Stomach (tissue), 9 donors: Measurements from ENCODE around the gene MAST3. TPM values are rescaled to one million over a fixed set of nuclear protein-coding genes. Genes with fewer than 3 reads are reported as not detected.

Source experiments
- DNase-seq, 2 donors: peaks; one replicate each; pipeline versions ENCODE4 v3.0.0 to v3.0.0-alpha.2; 2013 to 2019
- H3K27ac ChIP-seq, 5 donors: fragments of 200-600 bp in 4 of 5; sonication (generic) in 4 of 5; one replicate each; pipeline ENCODE4 v1.5.1; 2013 to 2019; ENCODE audit warnings: mild to moderate bottlenecking in 1 of 5, moderate library complexity in 1 of 5
- H3K27me3 ChIP-seq, 3 donors: fragments of 200-600 bp; sonication (generic); one replicate each; pipeline ENCODE4 v1.5.1; 2017 to 2019; ENCODE audit warnings: mixed run types in 1 of 3
- H3K36me3 ChIP-seq, 4 donors: fragments of 200-600 bp; sonication (generic); 1 replicate in 3 of 4; 2 replicates in 1 of 4; pipeline ENCODE4 v1.5.1; 2016 to 2019
- H3K4me1 ChIP-seq, 4 donors: fragments of 200-600 bp; sonication (generic); one replicate each; pipeline ENCODE4 v1.5.1; 2016 to 2019
- H3K4me3 ChIP-seq, 4 donors: fragments of 200-600 bp; sonication (generic) in 3 of 4; one replicate each; pipeline ENCODE4 v1.5.1; 2016 to 2019; ENCODE audit warnings: mild to moderate bottlenecking in 1 of 4
- H3K9me3 ChIP-seq, 4 donors: fragments of 200-600 bp; sonication (generic); one replicate each; pipeline ENCODE4 v1.5.1; 2016 to 2019
- EP300 ChIP-seq: sonication (generic); formaldehyde crosslinking; IDR thresholded peaks from one replicate; pipeline ENCODE4 v1.6.1; 2017; ENCODE audit warnings: antibody characterized with exemption
- POLR2A ChIP-seq, 4 donors: fragments of 450-650 bp; IDR thresholded peaks; one replicate each; pipeline ENCODE4 v1.6.1; 2016; ENCODE audit warnings: antibody characterized with exemption in 4 of 4, control low read depth in 2 of 4, mild to moderate bottlenecking in 1 of 4, moderate library complexity in 1 of 4
- POLR2AphosphoS5 ChIP-seq, 3 donors: sonication (generic); formaldehyde crosslinking; IDR thresholded peaks; one replicate each; pipeline ENCODE4 v1.6.1; 2016; ENCODE audit warnings: antibody characterized with exemption in 3 of 3
- WGBS, 5 donors: extraction: QIAGEN DNeasy Blood & Tissue Kit in 3 of 5; methylation state at CpG; one replicate each; pipeline versions ENCODE4 v1.1.5 to v1.1.7; 2013 to 2018; 5-methylcytosine and 5-hydroxymethylcytosine counted together
- intact Hi-C: fragments of 100-400 bp; cut with DNase I; formaldehyde crosslinking; loops from one replicate; pipeline ENCODE4 v1.15.1; 2023; ENCODE audit warnings: low total_unique reads
- polyA plus RNA-seq, 3 donors: library from polyadenylated mRNA; stranded (reverse); fragments of 200-250 nt; gene quantifications; one replicate each; pipeline ENCODE4 v1.2.3, GENCODE V29; 2013
- total RNA-seq, 5 donors: library from RNA; depleted of rRNA; stranded (reverse); fragments of >200 nt; gene quantifications; one replicate each; pipeline versions ENCODE4 v1.1.0 to v1.2.3, GENCODE V29; 2014 to 2016
- TF ChIP-seq, protein P1 (sequence below), 7 experiments: fragments of 450-650 bp in 4 of 7; fragments of 200-600 bp in 3 of 7; sonication (generic) in 3 of 7; IDR thresholded peaks; one replicate each; pipeline ENCODE4 v1.5.1; 2016 to 2019; ENCODE audit warnings: antibody characterized with exemption in 7 of 7, control low read depth in 2 of 7, mild to moderate bottlenecking in 1 of 7
- donor health status: healthy with polysubstance abuse.
- donor health status: Bipolar disorder and iron deficiency.
- donor health status: healthy.

Gene MAST3
- total and polyA plus RNA-seq, 8 donors: 1.7 to 29.0 (median 6.9) TPM

- Histone ChIP-seq H3K27ac (no peak overlapping the region), H3K9me3 (no peaks in the 10 kb centered on the region), H3K36me3 (peaks cover 30 to 96% (median 93%) of the 10 kb centered on the region in 4 donors), H3K27me3 (no peaks in the 10 kb centered on the region), H3K4me1 (peaks cover 0 to 5% (median 0%) of the 10 kb centered on the region in 4 donors), H3K4me3 (no peak overlapping the region)
- intact Hi-C loops: no loop called here
- 92 to 99% (median 96%) methylated on average over 12 of the region's 12 CpGs for WGBS, 5 donors
- DNase-seq: no peak
- TF ChIP-seq POLR2AphosphoS5 (IDR thresholded peaks at IDR 0.05) (no peak), EP300 (no peak), POLR2A (IDR thresholded peaks at IDR 0.05) (no peak)
- TF ChIP-seq, protein P1, sequence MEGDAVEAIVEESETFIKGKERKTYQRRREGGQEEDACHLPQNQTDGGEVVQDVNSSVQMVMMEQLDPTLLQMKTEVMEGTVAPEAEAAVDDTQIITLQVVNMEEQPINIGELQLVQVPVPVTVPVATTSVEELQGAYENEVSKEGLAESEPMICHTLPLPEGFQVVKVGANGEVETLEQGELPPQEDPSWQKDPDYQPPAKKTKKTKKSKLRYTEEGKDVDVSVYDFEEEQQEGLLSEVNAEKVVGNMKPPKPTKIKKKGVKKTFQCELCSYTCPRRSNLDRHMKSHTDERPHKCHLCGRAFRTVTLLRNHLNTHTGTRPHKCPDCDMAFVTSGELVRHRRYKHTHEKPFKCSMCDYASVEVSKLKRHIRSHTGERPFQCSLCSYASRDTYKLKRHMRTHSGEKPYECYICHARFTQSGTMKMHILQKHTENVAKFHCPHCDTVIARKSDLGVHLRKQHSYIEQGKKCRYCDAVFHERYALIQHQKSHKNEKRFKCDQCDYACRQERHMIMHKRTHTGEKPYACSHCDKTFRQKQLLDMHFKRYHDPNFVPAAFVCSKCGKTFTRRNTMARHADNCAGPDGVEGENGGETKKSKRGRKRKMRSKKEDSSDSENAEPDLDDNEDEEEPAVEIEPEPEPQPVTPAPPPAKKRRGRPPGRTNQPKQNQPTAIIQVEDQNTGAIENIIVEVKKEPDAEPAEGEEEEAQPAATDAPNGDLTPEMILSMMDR (IDR thresholded peaks at IDR 0.05): no peak
Measured at GRCh38 chr19:18128805-18129204, 31.2 kb downstream of the MAST3 start.

DNA sequence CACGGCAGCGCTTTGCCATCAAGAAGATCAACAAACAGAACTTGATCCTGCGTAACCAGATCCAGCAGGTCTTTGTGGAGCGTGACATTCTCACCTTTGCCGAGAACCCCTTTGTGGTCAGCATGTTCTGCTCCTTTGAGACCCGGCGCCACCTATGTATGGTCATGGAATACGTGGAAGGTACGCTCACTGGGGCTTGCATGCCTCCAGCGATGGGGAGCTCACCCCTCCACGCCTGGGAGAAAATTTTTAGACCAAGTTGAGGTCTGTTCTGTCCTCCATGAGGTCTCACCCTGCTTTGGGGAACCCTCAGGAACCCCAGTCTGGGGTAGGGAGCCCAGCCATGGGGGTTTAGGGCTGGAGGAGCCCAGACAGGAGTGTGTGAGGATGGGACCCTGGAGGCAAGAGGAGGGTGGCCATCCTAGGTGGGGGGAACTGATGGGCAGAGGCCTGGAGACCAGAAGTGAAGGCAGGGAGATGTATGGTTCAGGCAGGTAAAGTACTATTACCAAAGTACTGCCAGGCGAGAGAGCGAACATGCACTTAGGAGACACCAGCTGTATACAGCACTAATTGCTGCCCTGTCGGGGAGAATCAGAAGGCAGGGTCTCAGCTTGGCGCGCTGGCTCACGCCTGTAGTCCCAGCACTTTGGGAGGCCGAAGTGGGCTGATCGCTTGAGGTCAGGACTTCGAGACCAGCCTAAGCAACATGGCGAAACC, 33.1 kb downstream of the MAST3 start:
- no peak for DNase-seq
- H3K27ac ChIP-seq: no peak overlapping the region
- H3K4me1 ChIP-seq: peaks cover 0 to 5% (median 0%) of the 10 kb centered on the region in 4 donors
- intact Hi-C loops: no loop called here
- WGBS, 5 donors: 89 to 98% (median 94%) methylated on average over 19 to 21 of the region's 21 CpGs
- peaks cover 33 to 96% (median 92%) of the 10 kb centered on the region in 4 donors for H3K36me3 ChIP-seq
- no peaks in the 10 kb centered on the region for H3K27me3 ChIP-seq
- TF ChIP-seq POLR2AphosphoS5 (IDR thresholded peaks at IDR 0.05): no peak
- TF ChIP-seq, protein P1 (IDR thresholded peaks at IDR 0.05): no peak
- TF ChIP-seq EP300: no peak
- TF ChIP-seq POLR2A (IDR thresholded peaks at IDR 0.05): no peak
- no peak overlapping the region for H3K4me3 ChIP-seq
- H3K9me3 ChIP-seq: no peaks in the 10 kb centered on the region

DNA sequence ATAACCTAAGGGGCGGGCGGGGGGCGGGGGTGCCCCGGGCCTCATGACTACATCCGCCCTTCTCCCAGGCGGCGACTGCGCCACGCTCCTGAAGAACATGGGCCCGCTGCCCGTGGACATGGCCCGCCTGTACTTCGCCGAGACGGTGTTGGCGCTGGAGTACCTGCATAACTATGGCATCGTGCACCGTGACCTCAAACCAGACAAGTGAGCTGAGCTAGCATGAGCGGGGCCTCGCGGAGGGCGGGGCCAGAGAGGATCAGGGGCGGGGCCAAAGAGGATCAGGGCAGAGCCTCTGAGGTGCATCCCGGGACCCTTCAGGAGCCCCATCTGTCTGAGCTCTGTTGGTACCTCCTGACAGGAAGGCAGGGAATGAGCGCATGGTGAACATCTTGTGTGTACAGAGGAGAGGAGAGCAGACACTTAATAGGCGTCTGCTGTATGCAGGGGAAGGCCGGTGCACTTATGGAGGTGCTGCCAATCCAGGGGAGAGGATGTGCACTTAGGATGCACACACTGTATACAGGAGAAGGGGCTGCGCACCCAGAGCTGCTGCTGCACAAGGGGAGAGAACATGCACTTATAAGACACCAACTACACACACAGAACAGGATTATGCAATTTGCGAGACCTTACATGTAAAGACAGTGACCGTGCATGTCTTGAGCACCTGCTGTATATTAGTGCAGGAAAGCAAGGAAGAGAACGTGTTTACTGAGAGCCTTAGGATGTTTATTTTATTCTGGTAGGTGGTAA, 34.4 kb downstream of the MAST3 start:
- no peak overlapping the region for H3K27ac ChIP-seq
- H3K9me3 ChIP-seq: no peaks in the 10 kb centered on the region
- TF ChIP-seq POLR2A (IDR thresholded peaks at IDR 0.05) (no peak), POLR2AphosphoS5 (IDR thresholded peaks at IDR 0.05) (no peak), EP300 (no peak)
- TF ChIP-seq, protein P1 (IDR thresholded peaks at IDR 0.05): no peak
- DNase-seq: no peak
- 83 to 87% (median 85%) methylated on average over 9 to 31 of the region's 31 CpGs for WGBS, 5 donors
- H3K4me3 ChIP-seq: no peak overlapping the region
- peaks cover 0 to 5% (median 0%) of the 10 kb centered on the region in 4 donors for H3K4me1 ChIP-seq
- intact Hi-C loops: no loop called here
- no peaks in the 10 kb centered on the region for H3K27me3 ChIP-seq
- peaks cover 35 to 99% (median 96%) of the 10 kb centered on the region in 4 donors for H3K36me3 ChIP-seq

DNA sequence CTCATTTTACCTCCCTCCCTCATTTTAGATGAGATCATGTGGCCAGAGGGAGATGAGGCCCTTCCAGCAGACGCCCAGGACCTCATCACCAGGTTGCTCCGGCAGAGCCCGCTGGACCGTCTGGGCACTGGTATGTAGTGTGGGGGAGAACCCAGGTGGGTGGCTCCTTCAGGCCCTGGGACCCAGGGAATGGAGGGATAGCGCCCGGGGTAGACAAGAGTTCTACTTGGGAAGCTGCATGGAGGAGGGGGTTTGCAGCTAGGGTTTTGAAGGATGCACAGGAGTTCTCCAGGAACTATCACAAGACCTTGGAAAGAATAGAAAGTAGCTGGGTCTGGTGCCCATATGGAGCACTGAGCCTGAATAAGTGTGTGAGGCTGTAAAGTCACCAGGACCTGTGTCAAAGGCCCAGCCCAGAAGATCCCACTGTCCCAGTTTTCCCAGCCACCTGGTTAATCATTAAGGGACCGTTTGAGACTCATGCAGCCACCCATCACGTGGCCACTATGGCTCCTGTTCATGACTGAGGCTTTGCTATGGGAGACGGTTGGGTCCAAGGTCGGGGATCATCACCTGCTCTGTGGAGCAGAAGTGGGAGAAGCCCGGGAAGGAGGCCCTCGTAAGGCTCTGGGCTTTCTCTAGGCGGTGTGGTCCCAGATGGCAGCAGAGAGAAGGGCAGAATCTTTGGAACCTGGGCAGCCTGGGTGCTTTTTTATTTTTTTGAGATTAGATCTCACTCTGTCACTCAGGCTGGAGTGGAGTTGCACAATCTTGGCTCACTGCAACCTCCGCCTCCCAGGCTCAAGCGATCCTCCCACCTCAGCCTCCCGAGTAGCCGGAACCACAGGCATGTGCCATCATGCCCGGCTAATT, 38.4 kb downstream of the MAST3 start:
- no peaks in the 10 kb centered on the region for H3K27me3 ChIP-seq
- TF ChIP-seq POLR2A (IDR thresholded peaks at IDR 0.05): no peak
- no peak for TF ChIP-seq POLR2AphosphoS5 (IDR thresholded peaks at IDR 0.05)
- TF ChIP-seq, protein P1 (IDR thresholded peaks at IDR 0.05): no peak
- TF ChIP-seq EP300: no peak
- intact Hi-C loops: no loop called here
- peaks cover 23 to 98% (median 95%) of the 10 kb centered on the region in 4 donors for H3K36me3 ChIP-seq
- H3K9me3 ChIP-seq: no peaks in the 10 kb centered on the region
- peak in 1 of 2 donors; percentile 69 for DNase-seq
- WGBS, 5 donors: 83 to 95% (median 88%) methylated on average over 16 to 18 of the region's 18 CpGs
- no peak overlapping the region for H3K4me3 ChIP-seq
- H3K4me1 ChIP-seq: no peaks in the 10 kb centered on the region
- H3K27ac ChIP-seq: no peak overlapping the region
